Endothelial cell of umbilical vein (primary cell): ENCODE measurements around the gene ALOXE3. TPM values are rescaled to one million over a fixed set of nuclear protein-coding genes. Genes with fewer than 3 reads are reported as not detected.
A peak's percentile ranks its signal among the peaks of the same experiment; 100 is the strongest.

Source experiments
- BruUV-seq: library from RNA; stranded (reverse); fragments of 400-500 nt; replicated peaks from 2 replicates; lab custom pipeline; 2021; lab: Mats Ljungman, UMichigan
- CTCF ChIA-PET: fragments of 300-600, 350-600 bp; sonication (Branson Sonifier 250); formaldehyde crosslinking; loops from one replicate; lab custom pipeline; 2021; ENCODE audit warnings: antibody characterized with exemption, inconsistent platforms; lab: Charles Lee
- POLR2A ChIA-PET: fragments of 300-600, 350-600 bp; sonication (Branson Sonifier 250); formaldehyde crosslinking; loops from one replicate; lab custom pipeline; 2021; ENCODE audit warnings: antibody characterized with exemption, inconsistent platforms; lab: Charles Lee
- DNase-seq: peaks from one replicate; pipeline ENCODE4 v3.0.0-alpha.2; 2011; ENCODE audit warnings: low read depth, low spot score
- FAIRE-seq: peaks from 2 replicates; lab custom pipeline; 2011; peaks lifted over from hg19 to GRCh38; lab: Jason Lieb, UNC
- H2AFZ ChIP-seq: 2 replicates; pipeline ENCODE4 v1.6.0; 2012; ENCODE audit warnings: low read depth, low read length, control low read depth, inconsistent platforms
- H3K27ac ChIP-seq: 2 replicates; pipeline ENCODE4 v1.5.1; 2011; ENCODE audit warnings: low read depth, mild to moderate bottlenecking, control low read depth, low read length, moderate library complexity; ENCODE audit not compliant: insufficient read depth
- H3K27me3 ChIP-seq, 2 experiments: 2 replicates each; pipeline versions ENCODE4 v1.6.0 to v1.6.1; 2011; ENCODE audit warnings: low read length in 2 of 2, mixed read lengths in 1 of 2; ENCODE audit not compliant: control insufficient read depth in 2 of 2, insufficient read depth in 2 of 2
- H3K36me3 ChIP-seq, 2 experiments: 2 replicates in 1 of 2; 3 replicates in 1 of 2; pipeline ENCODE4 v1.5.1; 2011; ENCODE audit warnings: low read length in 2 of 2, mild to moderate bottlenecking in 1 of 2, moderate library complexity in 1 of 2; ENCODE audit not compliant: control insufficient read depth in 2 of 2, insufficient read depth in 2 of 2; ENCODE audit errors: extremely low read depth in 1 of 2
- H3K4me1 ChIP-seq: 3 replicates; pipeline ENCODE4 v1.5.1; 2011; ENCODE audit warnings: mild to moderate bottlenecking, low read length; ENCODE audit not compliant: control insufficient read depth, insufficient read depth; ENCODE audit errors: extremely low read depth
- H3K4me2 ChIP-seq: 2 replicates; pipeline ENCODE4 v1.6.1; 2011; ENCODE audit warnings: low read length, control low read depth, mixed read lengths; ENCODE audit not compliant: insufficient read depth
- H3K4me3 ChIP-seq, 3 experiments: fragments of 200-600 bp in 1 of 3; sonication (generic), shearing (Covaris generic) in 1 of 3; replicated peaks in 1 of 3; 2 replicates each; pipeline ENCODE4 v1.5.1; 2011 to 2016; ENCODE audit warnings: control low read depth in 3 of 3, low read length in 3 of 3, mild to moderate bottlenecking in 2 of 3, inconsistent platforms in 1 of 3, low read depth in 1 of 3, moderate library complexity in 1 of 3; ENCODE audit not compliant: insufficient read depth in 1 of 3
- H3K79me2 ChIP-seq: 2 replicates; pipeline ENCODE4 v1.6.0; 2012; ENCODE audit warnings: low read length, inconsistent platforms; ENCODE audit not compliant: control insufficient read depth, insufficient read depth
- H3K9ac ChIP-seq: replicated peaks from 2 replicates; pipeline ENCODE3; 2011; ENCODE audit warnings: low read length, control low read depth; ENCODE audit not compliant: insufficient read depth; ENCODE audit errors: extremely low read depth
- H3K9me1 ChIP-seq: replicated peaks from 3 replicates; pipeline ENCODE4 v1.6.0; 2011; ENCODE audit warnings: mild to moderate bottlenecking, low read length; ENCODE audit not compliant: control insufficient read depth, insufficient read depth; ENCODE audit errors: extremely low read depth
- H3K9me3 ChIP-seq: replicated peaks from 2 replicates; pipeline ENCODE4 v1.5.1; 2012; ENCODE audit warnings: low read length, inconsistent platforms; ENCODE audit not compliant: control insufficient read depth, insufficient read depth
- H4K20me1 ChIP-seq: replicated peaks from 2 replicates; pipeline ENCODE3; 2011; ENCODE audit warnings: mild to moderate bottlenecking, low read length; ENCODE audit not compliant: control insufficient read depth, insufficient read depth; ENCODE audit errors: extremely low read depth
- EZH2 ChIP-seq: IDR thresholded peaks from 2 replicates; pipeline ENCODE4 v1.6.1; 2012; ENCODE audit warnings: borderline replicate concordance, low read depth, mild to moderate bottlenecking, moderate library complexity, low read length, inconsistent platforms; ENCODE audit not compliant: severe bottlenecking
- FOS ChIP-seq: IDR thresholded peaks from 2 replicates; pipeline ENCODE4 v1.6.1; 2011; ENCODE audit warnings: mild to moderate bottlenecking, low read length, moderate library complexity, borderline replicate concordance; ENCODE audit not compliant: insufficient read depth
- MAX ChIP-seq: IDR thresholded peaks from 2 replicates; pipeline ENCODE4 v1.6.1; 2011; ENCODE audit not compliant: insufficient read depth, insufficient read length
- dilution Hi-C: fragments of 300-500 bp; cut with MboI; formaldehyde crosslinking; loops from one replicate; pipeline ENCODE4 v1.15.0; 2019; ENCODE audit warnings: low sequenced_read_pairs; ENCODE audit not compliant: extremely low pct_ligation_motif_present
- intact Hi-C: fragments of 100-400 bp; cut with micrococcal nuclease; formaldehyde crosslinking; loops from one replicate; pipeline ENCODE4 v1.10.0; 2022
- polyA plus RNA-seq, 4 experiments: library from polyadenylated mRNA; depleted of rRNA in 3 of 4; stranded (reverse) in 3 of 4; unstranded in 1 of 4; fragments of >200 nt; gene quantifications; 2 replicates each; pipeline versions ENCODE4 v1.2.1 to v1.2.3, GENCODE V29; 2011 to 2012; ENCODE audit warnings: missing spikeins in 1 of 4
- total RNA-seq: library from RNA; stranded (reverse); gene quantifications from 2 replicates; pipeline ENCODE4 v1.2.3, GENCODE V29; 2021

Gene ALOXE3
- total and polyA plus RNA-seq, 2 donors (not counting 3 experiments of a cell fraction or from before 2014, with no cell fraction given) = 0.01 TPM; not detected in 1

- Histone ChIP-seq H3K9me1 (no peaks in the 10 kb centered on the region), H4K20me1 (no peaks in the 10 kb centered on the region), H3K9ac (peak overlapping the region; percentile 96), H3K9me3 (no peaks in the 10 kb centered on the region), H3K27me3 (no peaks in the 10 kb centered on the region), H3K79me2 (peaks cover 5% of the 10 kb centered on the region), H3K27ac (peak overlapping the region; percentile 99), H3K4me1 (peaks cover 48% of the 10 kb centered on the region), H3K4me2 (peak overlapping the region; percentile 59), H3K4me3 (no peak overlapping the region), H3K36me3 (peaks cover under 1 to 15% of the 10 kb centered on the region in 2 experiments), H2AFZ (no peak overlapping the region)
- ChIA-PET CTCF (interaction anchor here (0.6 to 2.0 kb wide), 7 partner anchors 14 to 255 kb away, joined by 3 to 11 read pairs (median 3); partner anchors contain the start of gene ALOXE3), POLR2A (interaction anchor here (0.6 to 1.8 kb wide), 3 partner anchors 17 to 146 kb away, joined by 3 to 17 read pairs (median 3); no protein-coding TSS in a partner anchor)
- peak; percentile 95 for DNase-seq
- BruUV-seq = no TSS peak
- dilution Hi-C loops (no loop called here), intact Hi-C loops (no loop called here)
- FAIRE-seq = peak; percentile 86
- TF ChIP-seq FOS (no peak), EZH2 (no peak), MAX (peak; percentile 90)
These were observed 35.2 kb upstream of the ALOXE3 start for GRCh38 chr17:8153525-8153956.

- Histone ChIP-seq H3K36me3 (peaks cover 2 to 20% of the 10 kb centered on the region in 2 experiments), H3K27ac (peak overlapping the region; percentile 99), H3K4me1 (peaks cover 48% of the 10 kb centered on the region), H2AFZ (no peak overlapping the region), H4K20me1 (no peaks in the 10 kb centered on the region), H3K9me1 (no peaks in the 10 kb centered on the region), H3K4me3 (no peak overlapping the region), H3K79me2 (peaks cover 5% of the 10 kb centered on the region), H3K4me2 (no peak overlapping the region), H3K9me3 (no peaks in the 10 kb centered on the region), H3K9ac (peak overlapping the region; percentile 96), H3K27me3 (no peaks in the 10 kb centered on the region)
- dilution Hi-C loops = no loop called here
- ChIA-PET CTCF (interaction anchor here (0.6 to 2.0 kb wide), 5 partner anchors 14 to 255 kb away, joined by 3 to 11 read pairs (median 3); no protein-coding TSS in a partner anchor), POLR2A (interaction anchor here (0.9 to 1.8 kb wide), 2 partner anchors 17 to 20 kb away, joined by 3 to 17 read pairs; no protein-coding TSS in a partner anchor)
- DNase-seq (no peak), FAIRE-seq (no peak)
- TF ChIP-seq MAX = no peak
- intact Hi-C loops = no loop called here
- no TSS peak for BruUV-seq
These were observed 34.7 kb upstream of the ALOXE3 start for GRCh38 chr17:8153031-8153451.
